CD4-positive, CD25-positive, alpha-beta regulatory T cell (primary cell): ENCODE results near the gene ATP6V1C2. TPM values are rescaled to one million over a fixed set of nuclear protein-coding genes. Genes with fewer than 3 reads are reported as not detected.
"Not testable (repeated sequence)": the region's sequence is repeated elsewhere in the genome, so short reads cannot be mapped to it uniquely, and the experiment has no call there.

Experiments used
- ATAC-seq, 2 donors: fragments of 150-1000 bp; cut with Tn5 transposase; one replicate each; pipeline ENCODE4 v1.10.0; 2021; ENCODE audit warnings: low read depth in 2 of 2, moderate number of reproducible peaks in 2 of 2, moderate library complexity in 1 of 2
- DNase-seq, 3 donors: peaks; one replicate each; pipeline versions ENCODE4 v3.0.0 to v3.0.0-alpha.2; 2012 to 2022; ENCODE audit warnings: mixed read lengths in 1 of 3
- H3K27ac ChIP-seq: one replicate; pipeline ENCODE4 v1.7.0; 2013; ENCODE audit warnings: mild to moderate bottlenecking, low read length; ENCODE audit not compliant: insufficient read depth, poor library complexity, severe bottlenecking
- H3K27me3 ChIP-seq: one replicate; pipeline ENCODE4 v1.7.0; 2013; ENCODE audit warnings: low read length; ENCODE audit not compliant: control insufficient read depth, insufficient read depth
- H3K36me3 ChIP-seq: one replicate; pipeline ENCODE4 v1.7.0; 2013; ENCODE audit warnings: mild to moderate bottlenecking, low read length, moderate library complexity; ENCODE audit not compliant: control insufficient read depth, insufficient read depth
- H3K4me1 ChIP-seq: 2 replicates; pipeline ENCODE4 v1.7.0; 2013; ENCODE audit warnings: mild to moderate bottlenecking, low read length; ENCODE audit not compliant: insufficient read depth, control insufficient read depth, poor library complexity, severe bottlenecking
- H3K4me3 ChIP-seq: one replicate; pipeline ENCODE4 v1.7.0; 2013; ENCODE audit warnings: low read depth, mild to moderate bottlenecking, low read length, moderate library complexity
- H3K9me3 ChIP-seq, 2 experiments: 1 replicate in 1 of 2; 2 replicates in 1 of 2; pipeline ENCODE4 v1.7.0; 2013; ENCODE audit warnings: low read length in 2 of 2, mild to moderate bottlenecking in 1 of 2, moderate library complexity in 1 of 2; ENCODE audit not compliant: control insufficient read depth in 2 of 2
- H3K27ac Mint-ChIP-seq, 3 donors: one replicate each; pipeline ENCODE4 v1.8.0; 2020 to 2022; ENCODE audit warnings: mild to moderate bottlenecking in 3 of 3, mixed read lengths in 3 of 3, moderate library complexity in 2 of 3
- H3K27me3 Mint-ChIP-seq: one replicate; pipeline ENCODE4 v1.8.0; 2022; ENCODE audit warnings: mild to moderate bottlenecking, mixed read lengths
- H3K36me3 Mint-ChIP-seq: one replicate; pipeline ENCODE4 v1.8.0; 2020; ENCODE audit warnings: mixed read lengths
- H3K4me1 Mint-ChIP-seq, 4 donors: one replicate each; pipeline ENCODE4 v1.8.0; 2020 to 2022; ENCODE audit warnings: mixed read lengths in 4 of 4, mild to moderate bottlenecking in 1 of 4
- H3K4me3 Mint-ChIP-seq, 4 donors: one replicate each; pipeline ENCODE4 v1.8.0; 2020 to 2022; ENCODE audit warnings: mild to moderate bottlenecking in 4 of 4, mixed read lengths in 4 of 4, moderate library complexity in 3 of 4
- H3K9me3 Mint-ChIP-seq, 7 donors: one replicate each; pipeline ENCODE4 v1.8.0; 2020 to 2022; ENCODE audit warnings: mixed read lengths in 7 of 7, mild to moderate bottlenecking in 3 of 7, moderate library complexity in 2 of 7
- polyA plus RNA-seq, 4 donors: library from polyadenylated mRNA; unstranded; fragments of 300-500 nt; fragmentation: Illumina TruSeq; gene quantifications; one replicate each; pipeline ENCODE4 v1.2.3, GENCODE V29; 2021
- total RNA-seq: library from RNA; stranded (reverse); gene quantifications from one replicate; pipeline ENCODE4 v1.2.3, GENCODE V29; 2022

The ATP6V1C2 gene
- total and polyA plus RNA-seq, 5 donors from 2014 or later = 0.09 to 0.11 TPM; not detected in 3

DNA sequence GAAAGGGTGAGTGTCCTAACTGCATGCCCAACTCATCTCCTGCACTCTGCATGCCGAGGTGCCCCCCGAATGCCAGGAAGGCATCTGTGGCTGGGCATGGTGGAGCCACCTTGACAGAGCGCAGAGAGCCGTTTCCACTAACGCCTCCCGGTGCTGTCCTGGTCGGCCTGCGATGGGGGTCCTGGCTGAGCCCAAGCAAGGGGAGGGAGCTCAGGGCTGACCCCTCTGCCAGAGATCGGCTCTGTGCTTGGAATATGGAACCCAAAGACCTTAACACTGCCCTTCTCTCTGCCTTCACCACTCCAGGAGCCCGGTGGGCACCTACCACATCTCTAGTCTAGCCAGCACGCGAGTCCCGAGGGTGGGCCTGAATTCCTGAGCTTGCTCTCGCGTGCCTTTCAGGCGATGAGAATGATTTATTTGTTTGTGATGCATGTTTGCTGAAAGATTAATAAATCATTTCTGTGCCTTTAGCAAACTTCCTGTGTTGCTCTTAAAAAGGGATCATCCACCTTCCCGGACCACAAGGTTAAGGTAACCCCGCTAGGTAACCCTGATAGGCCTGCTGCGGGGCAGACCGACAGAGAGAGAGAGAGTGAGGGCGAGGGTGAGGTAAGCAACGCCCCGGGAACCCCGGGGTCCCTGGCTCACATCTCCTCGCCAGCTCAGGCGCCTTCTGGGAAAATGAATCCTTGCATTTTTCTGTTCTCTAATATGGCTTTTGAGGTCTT is 55.8 kb downstream of the ATP6V1C2 start:
- DNase-seq (no peak), ATAC-seq (no peak)
- H3K27me3 Mint-ChIP-seq = no peaks in the 10 kb centered on the region
- Histone ChIP-seq H3K9me3 (no peaks in the 10 kb centered on the region), H3K4me1 (no peaks in the 10 kb centered on the region), H3K27me3 (no peaks in the 10 kb centered on the region), H3K27ac (no peak overlapping the region), H3K4me3 (no peak overlapping the region), H3K36me3 (peaks cover 28% of the 10 kb centered on the region)
- peaks cover 0 to 1% (median 0%) of the 10 kb centered on the region in 4 donors for H3K4me1 Mint-ChIP-seq
- no peak overlapping the region for H3K4me3 Mint-ChIP-seq
- H3K36me3 Mint-ChIP-seq = peaks cover 10% of the 10 kb centered on the region
- no peak overlapping the region for H3K27ac Mint-ChIP-seq
- no peaks in the 10 kb centered on the region for H3K9me3 Mint-ChIP-seq

DNA sequence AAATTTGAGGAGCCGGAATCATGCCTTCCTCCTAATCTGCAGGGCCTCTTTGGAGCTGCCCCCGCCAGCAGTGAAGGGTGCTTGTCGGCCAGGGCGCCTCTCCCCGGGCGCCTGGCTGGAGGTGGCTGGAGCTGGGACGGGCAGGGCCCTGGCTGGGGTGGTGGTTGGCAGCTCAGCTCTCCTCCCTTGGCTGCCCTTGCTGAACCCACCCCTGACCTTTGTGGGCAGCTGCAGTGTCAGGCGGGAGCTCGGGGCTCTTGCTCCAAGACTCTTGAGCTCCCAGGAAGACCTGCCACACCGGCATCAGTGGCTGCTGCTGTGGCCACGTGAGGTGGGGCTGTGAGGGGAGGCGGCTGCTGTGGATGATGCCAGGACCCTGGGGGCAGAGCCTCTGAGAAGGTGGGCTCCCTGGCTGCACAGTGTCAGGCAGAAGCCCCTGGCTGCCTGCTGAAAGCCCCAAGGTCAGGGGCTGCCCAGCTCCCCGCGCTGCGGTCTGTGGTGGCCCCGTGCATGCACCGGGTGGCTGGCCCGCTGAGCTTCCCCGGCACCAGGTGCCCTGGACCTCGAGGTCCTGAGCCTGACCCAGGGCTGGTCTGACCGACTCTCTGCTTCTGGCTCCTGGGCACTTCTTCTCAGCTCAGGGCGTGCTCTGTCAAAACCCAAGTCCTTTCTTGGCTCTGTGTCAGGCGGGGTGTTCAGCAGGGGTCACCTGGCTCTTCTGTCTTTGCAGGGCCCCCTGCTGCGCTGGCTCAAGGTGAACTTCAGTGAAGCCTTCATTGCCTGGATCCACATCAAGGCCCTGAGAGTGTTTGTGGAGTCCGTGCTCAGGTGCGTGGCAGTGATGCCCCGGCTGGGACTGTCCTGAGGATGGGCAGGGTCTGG is 56.7 kb downstream of the ATP6V1C2 start:
- Mint-ChIP-seq H3K4me1 (peaks cover 0 to 1% (median 0%) of the 10 kb centered on the region in 4 donors), H3K36me3 (peaks cover 14% of the 10 kb centered on the region), H3K4me3 (no peak overlapping the region), H3K27me3 (no peaks in the 10 kb centered on the region), H3K27ac (no peak overlapping the region), H3K9me3 (no peaks in the 10 kb centered on the region)
- no peaks in the 10 kb centered on the region for H3K4me1 ChIP-seq
- no peak overlapping the region for H3K4me3 ChIP-seq
- no peaks in the 10 kb centered on the region for H3K9me3 ChIP-seq
- ATAC-seq (peak in 1 of 2 donors; percentile 17), DNase-seq (no peak)
- peaks cover 34% of the 10 kb centered on the region for H3K36me3 ChIP-seq
- no peak overlapping the region for H3K27ac ChIP-seq
- no peaks in the 10 kb centered on the region for H3K27me3 ChIP-seq

DNA sequence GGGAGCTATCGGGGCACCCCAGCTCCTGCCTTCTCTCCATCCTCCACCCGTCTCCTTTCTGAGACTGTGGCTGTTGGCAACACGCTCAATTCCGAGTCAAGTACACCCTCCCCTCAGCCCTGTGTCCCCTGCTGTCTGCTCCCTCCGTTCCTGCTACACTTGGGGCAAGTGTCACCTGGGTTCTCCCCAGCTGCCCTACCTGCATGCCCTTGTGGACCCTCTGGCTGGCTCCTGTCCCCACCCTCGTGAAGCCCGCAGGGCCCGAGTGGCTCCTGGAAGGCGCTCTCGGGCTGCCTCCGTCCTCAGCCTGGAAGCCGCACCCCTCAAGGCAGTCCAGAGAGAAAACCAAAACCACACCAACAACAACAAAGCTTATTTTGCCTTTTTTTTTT is 57.3 kb downstream of the ATP6V1C2 start:
- no peaks in the 10 kb centered on the region for H3K9me3 Mint-ChIP-seq
- Histone ChIP-seq H3K36me3 (peaks cover 40% of the 10 kb centered on the region), H3K4me3 (no peak overlapping the region), H3K9me3 (no peaks in the 10 kb centered on the region), H3K27me3 (no peaks in the 10 kb centered on the region), H3K4me1 (no peaks in the 10 kb centered on the region), H3K27ac (no peak overlapping the region)
- no peak overlapping the region for H3K27ac Mint-ChIP-seq
- no peaks in the 10 kb centered on the region for H3K27me3 Mint-ChIP-seq
- H3K4me3 Mint-ChIP-seq = no peak overlapping the region
- H3K36me3 Mint-ChIP-seq = peaks cover 21% of the 10 kb centered on the region
- DNase-seq (no peak), ATAC-seq (no peak)
- H3K4me1 Mint-ChIP-seq = peaks cover 0 to 5% (median under 1%) of the 10 kb centered on the region in 4 donors

DNA sequence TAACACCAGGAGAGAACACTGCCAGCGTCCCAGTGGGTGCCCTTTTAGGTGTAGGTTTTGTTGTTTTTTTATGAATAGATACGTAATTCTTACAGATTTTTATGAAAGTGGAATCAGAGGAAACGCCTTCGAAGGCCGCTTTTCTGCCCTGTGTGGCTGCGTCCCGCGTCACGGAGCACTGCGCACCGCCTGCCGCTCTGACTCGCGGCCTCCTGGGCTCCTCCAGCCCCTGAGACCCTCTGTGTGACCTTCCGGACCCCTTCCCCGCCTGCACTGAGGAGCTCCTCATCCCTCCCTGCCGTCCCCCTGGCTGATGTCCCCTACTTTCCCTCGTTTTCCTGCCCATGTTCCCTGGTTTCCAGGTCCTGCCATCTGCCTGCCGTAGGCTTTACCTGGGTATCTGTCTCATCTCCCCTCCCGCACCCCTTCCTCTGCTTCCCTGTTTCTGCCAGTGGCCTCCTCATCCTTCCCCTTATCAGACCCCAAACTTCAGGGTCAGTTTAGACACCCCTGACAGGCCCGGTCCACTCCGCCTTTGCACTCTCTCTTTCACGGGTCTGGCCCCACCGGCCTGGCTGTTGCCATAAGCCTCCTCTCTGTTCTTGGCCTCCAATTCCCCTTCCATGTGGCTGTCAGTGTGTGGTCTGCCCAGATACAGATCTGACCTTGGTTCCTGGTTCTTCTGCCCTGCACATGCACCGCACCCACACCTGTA is 58.5 kb downstream of the ATP6V1C2 start:
- ATAC-seq (no peak), DNase-seq (no peak)
- no peaks in the 10 kb centered on the region for H3K27me3 ChIP-seq
- Mint-ChIP-seq H3K36me3 (peaks cover 32% of the 10 kb centered on the region), H3K27me3 (no peaks in the 10 kb centered on the region), H3K4me1 (peaks cover 0 to 6% (median under 1%) of the 10 kb centered on the region in 4 donors), H3K4me3 (no peak overlapping the region), H3K27ac (peak overlapping the region in 1 of 3 donors; percentile 83), H3K9me3 (no peaks in the 10 kb centered on the region)
- H3K27ac ChIP-seq = no peak overlapping the region
- no peak overlapping the region for H3K4me3 ChIP-seq
- H3K9me3 ChIP-seq = no peaks in the 10 kb centered on the region
- peaks cover 53% of the 10 kb centered on the region for H3K36me3 ChIP-seq
- H3K4me1 ChIP-seq = no peaks in the 10 kb centered on the region

DNA sequence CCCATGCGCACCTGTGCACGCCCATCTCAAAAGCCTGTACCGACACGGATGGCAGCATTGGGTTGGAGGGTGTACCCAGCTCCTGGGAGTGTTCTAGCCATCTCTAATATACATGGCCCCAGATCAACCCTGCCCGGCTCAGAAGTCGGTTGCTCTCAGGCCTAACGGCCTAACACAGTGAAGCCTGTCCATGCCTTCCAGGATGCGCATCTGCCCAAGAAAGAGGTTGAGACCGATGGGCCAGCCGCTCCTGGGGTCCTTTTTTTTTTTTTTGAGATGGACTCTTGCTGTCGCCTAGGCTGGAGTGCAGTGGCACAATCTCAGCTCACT is 59.0 kb downstream of the ATP6V1C2 start:
- Histone ChIP-seq H3K9me3 (no peaks in the 10 kb centered on the region), H3K4me1 (no peaks in the 10 kb centered on the region), H3K36me3 (peaks cover 58% of the 10 kb centered on the region), H3K4me3 (no peak overlapping the region), H3K27me3 (no peaks in the 10 kb centered on the region), H3K27ac (no peak overlapping the region)
- no peak for DNase-seq
- H3K4me1 Mint-ChIP-seq = peaks cover 0 to 6% (median under 1%) of the 10 kb centered on the region in 4 donors
- no peak for ATAC-seq
- H3K27ac Mint-ChIP-seq = peak overlapping the region in 1 of 3 donors; percentile 83
- H3K4me3 Mint-ChIP-seq = no peak overlapping the region
- H3K36me3 Mint-ChIP-seq = peaks cover 37% of the 10 kb centered on the region
- no peaks in the 10 kb centered on the region for H3K27me3 Mint-ChIP-seq
- H3K9me3 Mint-ChIP-seq = no peaks in the 10 kb centered on the region

DNA sequence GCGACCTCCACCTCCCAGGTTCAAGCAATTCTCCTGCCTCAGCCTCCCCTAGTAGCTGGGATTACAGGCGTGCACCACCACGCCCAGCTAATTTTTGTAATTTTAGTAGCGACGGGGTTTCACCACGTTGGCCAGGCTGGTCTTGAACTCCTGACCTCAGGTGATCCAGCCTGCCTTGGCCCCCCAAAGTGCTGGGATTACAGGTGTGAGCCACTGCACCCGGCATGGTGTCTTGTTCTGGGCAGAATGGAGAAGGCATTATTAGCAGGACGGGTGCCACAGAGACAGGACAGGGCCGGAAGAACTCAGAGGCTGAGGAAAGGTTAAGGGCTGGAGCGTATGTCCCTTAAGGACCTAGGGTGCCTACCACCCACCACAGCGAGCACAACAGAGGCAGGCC is 59.4 kb downstream of the ATP6V1C2 start:
- H3K4me3 Mint-ChIP-seq, H3K9me3 Mint-ChIP-seq, H3K27me3 Mint-ChIP-seq, DNase-seq, H3K27me3 ChIP-seq, H3K4me1 ChIP-seq, ATAC-seq, H3K4me3 ChIP-seq, H3K4me1 Mint-ChIP-seq, H3K27ac ChIP-seq, H3K9me3 ChIP-seq, H3K27ac Mint-ChIP-seq: not testable (repeated sequence)
- H3K36me3 Mint-ChIP-seq = peaks cover 39% of the 10 kb centered on the region
- peaks cover 61% of the 10 kb centered on the region for H3K36me3 ChIP-seq

DNA sequence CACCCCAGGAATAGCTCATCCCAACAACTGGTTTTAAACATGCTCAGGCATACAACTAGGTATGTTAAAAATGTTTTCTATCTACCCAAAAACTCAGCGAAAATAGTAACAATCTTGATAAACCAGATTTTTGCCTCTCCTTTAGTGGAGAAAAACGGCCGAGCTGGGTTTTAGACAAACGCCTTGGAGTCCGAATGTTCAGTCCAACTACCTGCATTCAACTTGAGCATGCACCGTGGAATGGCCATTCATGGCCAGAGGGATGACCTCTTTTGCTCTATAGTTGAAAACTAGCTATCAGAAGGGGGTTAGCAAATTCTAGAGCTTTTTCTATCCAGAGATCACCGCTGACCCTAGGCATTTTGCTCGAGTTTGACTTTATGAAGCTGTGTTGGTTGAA is 60.3 kb downstream of the ATP6V1C2 start:
- H3K36me3 ChIP-seq = peaks cover 70% of the 10 kb centered on the region
- no peaks in the 10 kb centered on the region for H3K27me3 Mint-ChIP-seq
- peak overlapping the region in 1 of 3 donors; percentile 52 for H3K27ac Mint-ChIP-seq
- no peaks in the 10 kb centered on the region for H3K9me3 Mint-ChIP-seq
- H3K27me3 ChIP-seq = no peaks in the 10 kb centered on the region
- H3K27ac ChIP-seq = no peak overlapping the region
- no peak overlapping the region for H3K4me3 ChIP-seq
- H3K9me3 ChIP-seq = no peaks in the 10 kb centered on the region
- H3K4me3 Mint-ChIP-seq = no peak overlapping the region
- H3K36me3 Mint-ChIP-seq = peaks cover 40% of the 10 kb centered on the region
- no peaks in the 10 kb centered on the region for H3K4me1 ChIP-seq
- DNase-seq = no peak
- H3K4me1 Mint-ChIP-seq = peaks cover 0 to 6% (median under 1%) of the 10 kb centered on the region in 4 donors
- no peak for ATAC-seq
